Erythroblast (primary cell): ENCODE data around the gene RASD2.

Experiments used
- DNase-seq, 2 experiments: peaks; one replicate each; lab custom pipeline; 2025; lab: John Stamatoyannopoulos, UW
- GATA1 ChIP-seq: IDR thresholded peaks from 2 replicates; pipeline ENCODE4 v1.6.1; 2011; ENCODE audit warnings: low read depth, mild to moderate bottlenecking, control low read depth, low read length, moderate library complexity
- POLR2A ChIP-seq: IDR thresholded peaks from 2 replicates; pipeline ENCODE4 v1.6.1; 2011; ENCODE audit warnings: mild to moderate bottlenecking, low read length

Gene RASD2

GRCh38 chr22:35586771-35587170 lies 46.1 kb downstream of the RASD2 start:
- TF ChIP-seq GATA1 = no peak
- TF ChIP-seq POLR2A = no peak
- no peak for DNase-seq

DNA sequence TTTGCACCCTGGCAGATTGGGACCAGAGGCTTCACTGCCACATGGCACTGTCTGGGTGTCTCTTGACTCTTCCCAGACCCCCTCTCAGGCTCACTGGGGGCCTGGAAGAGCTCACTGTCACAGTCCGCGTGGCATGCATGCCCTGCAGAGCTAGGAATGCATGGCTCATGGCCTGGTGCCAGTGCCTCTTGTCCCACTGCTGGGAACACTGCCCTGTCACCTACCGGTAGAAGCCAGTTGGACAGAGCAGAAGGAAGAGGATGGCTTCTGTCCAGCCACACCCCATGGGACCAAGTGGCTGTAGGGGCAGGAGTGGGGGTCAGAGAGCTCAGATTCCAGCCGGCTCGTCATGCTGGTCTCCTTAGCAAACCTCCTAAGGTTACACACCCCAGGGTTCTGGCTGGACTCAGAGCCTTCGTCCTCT lies 46.8 kb downstream of the RASD2 start:
- DNase-seq = no peak
- TF ChIP-seq GATA1 = no peak
- TF ChIP-seq POLR2A = no peak

DNA sequence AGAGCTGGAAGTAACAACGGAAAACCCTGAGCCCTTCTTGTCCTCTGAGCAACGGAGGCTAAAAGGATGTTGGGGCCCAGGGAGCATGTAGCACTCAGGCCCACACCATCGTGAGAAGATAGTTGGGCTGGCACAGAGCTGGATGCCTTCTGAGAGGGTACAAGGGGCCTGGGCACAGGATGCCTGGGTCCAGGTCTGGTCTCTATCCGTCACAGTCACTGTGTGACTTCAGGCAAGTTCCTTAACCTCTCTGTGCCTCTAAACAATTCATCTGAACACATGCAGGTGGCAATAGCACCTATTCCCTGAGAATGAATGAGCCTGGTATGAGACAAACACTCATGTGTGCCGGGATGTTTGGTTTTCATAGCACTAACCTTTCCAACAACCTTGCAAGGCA lies 47.3 kb downstream of the RASD2 start:
- DNase-seq = no peak

GRCh38 chr22:35589071-35589755 lies 48.6 kb downstream of the RASD2 start:
- DNase-seq = peak in 1 of 2 experiments; percentile 22
- no peak for TF ChIP-seq GATA1
- TF ChIP-seq POLR2A = no peak

More for the DNA sequence above, 47.3 kb downstream of the RASD2 start:
- no peak for TF ChIP-seq GATA1

- DNase-seq = no peak
- TF ChIP-seq GATA1 = no peak
These were observed 49.1 kb downstream of the RASD2 start for GRCh38 chr22:35589756-35590093.

DNA sequence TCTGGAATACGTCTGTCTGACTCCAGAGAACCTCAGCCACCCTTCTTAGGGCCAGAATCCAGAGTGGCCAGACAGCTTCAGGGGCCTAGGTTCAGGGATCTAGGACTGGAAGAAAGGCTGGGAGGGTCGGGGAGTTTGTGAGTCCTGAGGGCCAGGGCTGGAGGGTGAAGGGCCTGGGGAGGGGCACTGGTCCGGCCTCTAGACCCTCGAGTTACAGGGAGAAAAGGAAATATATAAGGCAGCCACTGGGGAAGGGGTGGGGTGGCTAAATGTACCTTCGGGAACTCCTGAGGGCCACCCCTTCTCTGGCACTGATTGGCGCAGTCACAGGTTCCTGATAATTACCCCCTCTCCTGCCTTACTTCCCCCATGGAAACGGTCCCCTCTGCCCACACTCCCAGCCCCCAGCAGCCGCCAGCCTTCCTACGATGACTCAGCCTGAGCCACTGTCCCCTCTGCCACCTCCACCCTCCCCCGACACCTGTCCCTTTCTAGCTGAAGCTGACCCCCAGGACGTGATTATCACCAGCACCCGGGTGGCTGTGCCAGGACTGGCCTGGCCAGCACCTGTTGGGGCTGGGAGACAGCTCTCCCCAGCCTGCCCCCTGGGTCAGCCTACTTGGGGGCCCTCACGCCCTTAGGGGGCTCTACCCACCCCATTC lies 50.1 kb downstream of the RASD2 start:
- DNase-seq = no peak
- TF ChIP-seq POLR2A (no peak), GATA1 (no peak)

DNA sequence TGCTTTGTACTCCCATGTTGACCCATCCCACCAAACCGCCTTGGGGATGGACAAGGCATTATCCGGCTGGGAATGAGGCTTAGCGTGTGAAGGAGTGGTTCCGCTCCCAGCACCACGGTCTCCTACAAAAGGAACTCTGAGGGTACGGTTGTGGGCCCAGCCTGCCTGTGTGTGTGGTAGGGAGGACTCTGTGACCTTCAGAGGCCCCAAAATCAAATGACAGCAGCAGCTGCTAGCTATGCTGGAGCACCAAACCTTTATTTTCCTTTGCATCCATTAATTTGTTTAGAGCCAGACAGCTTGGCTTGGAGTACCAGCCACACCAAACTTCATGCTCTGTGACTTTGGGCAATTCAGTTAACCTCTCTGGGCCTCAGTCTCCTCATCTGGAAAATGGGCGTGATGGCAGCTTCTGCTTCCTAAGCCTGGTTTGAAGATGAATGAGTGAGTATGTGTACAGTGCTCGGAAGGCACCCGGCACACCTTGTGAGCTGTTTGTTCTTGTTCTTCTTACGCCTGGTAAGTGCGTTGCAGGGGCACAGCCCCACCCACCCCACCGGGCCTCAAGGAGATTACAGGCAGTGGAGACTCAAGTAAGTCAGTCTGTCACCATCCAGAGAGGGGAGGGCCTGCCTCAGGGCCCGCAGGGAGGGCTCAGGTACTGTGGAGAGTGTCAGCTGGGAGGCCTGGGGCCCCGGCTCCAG lies 51.2 kb downstream of the RASD2 start:
- TF ChIP-seq POLR2A = no peak
- TF ChIP-seq GATA1 = no peak
- no peak for DNase-seq

- TF ChIP-seq GATA1 (no peak), POLR2A (no peak)
- DNase-seq = no peak
These were observed 51.9 kb downstream of the RASD2 start for GRCh38 chr22:35592418-35592967.

GRCh38 chr22:35593071-35593890 lies 52.6 kb downstream of the RASD2 start:
- TF ChIP-seq GATA1 (no peak), POLR2A (no peak)
- no peak for DNase-seq

DNA sequence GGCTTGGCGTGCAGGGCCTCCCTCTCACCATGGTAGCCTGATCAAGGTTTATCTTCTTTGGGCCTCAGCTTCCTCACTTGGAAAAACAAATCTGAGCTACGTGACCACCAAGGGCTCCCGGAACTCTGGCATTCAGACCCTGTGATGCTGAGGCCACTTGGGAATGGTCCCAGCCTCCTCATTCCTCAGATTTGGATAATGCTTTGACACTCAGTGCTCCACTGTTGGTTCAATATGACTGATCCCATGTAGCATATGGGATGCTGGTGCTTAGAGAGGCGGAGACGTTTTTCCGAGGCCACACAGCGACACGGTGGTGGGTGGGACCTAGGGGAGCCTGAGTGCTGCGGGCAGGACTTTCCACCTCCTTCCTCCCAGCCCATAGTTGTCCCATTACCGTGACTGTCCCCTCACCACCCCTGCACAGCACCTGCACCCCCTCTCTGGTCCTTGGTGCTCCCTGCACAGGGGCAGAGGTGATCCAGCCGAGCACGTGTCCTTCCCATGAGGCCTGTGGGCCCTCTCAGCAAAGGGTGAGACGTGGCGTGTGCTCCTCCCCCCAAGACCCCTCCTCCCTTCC lies 53.4 kb downstream of the RASD2 start:
- TF ChIP-seq POLR2A = no peak
- TF ChIP-seq GATA1 = no peak
- no peak for DNase-seq

DNA sequence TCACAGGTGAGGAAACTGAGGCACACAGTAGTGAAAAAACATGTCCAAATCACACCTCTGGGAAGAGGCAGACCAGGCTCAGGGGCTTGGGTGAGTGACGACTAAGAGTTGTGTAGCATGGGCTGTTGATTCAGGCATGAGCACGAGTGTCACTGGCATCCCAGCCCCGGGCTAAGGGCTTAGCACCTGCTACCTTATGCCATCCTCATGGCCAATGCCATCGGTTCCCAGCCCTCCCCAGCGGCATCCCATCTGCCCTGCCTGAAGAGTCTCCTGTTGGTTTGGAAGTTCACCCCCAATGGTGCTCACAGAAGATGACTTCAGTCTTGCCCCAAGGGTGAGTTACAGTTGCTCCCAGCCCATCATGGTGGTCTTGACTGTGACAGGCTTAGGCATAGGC lies 54.1 kb downstream of the RASD2 start:
- TF ChIP-seq GATA1 (no peak), POLR2A (no peak)
- DNase-seq = no peak

- no peak for DNase-seq
- TF ChIP-seq GATA1 (no peak), POLR2A (no peak)
These were observed 56.2 kb downstream of the RASD2 start for GRCh38 chr22:35596821-35597220.
